Natural killer cell (primary cell): Measurements from ENCODE around the gene CLEC16A. TPM values are rescaled to one million over a fixed set of nuclear protein-coding genes. Genes with fewer than 3 reads are reported as not detected.

Experiments used
- ATAC-seq, 3 donors: fragments of 150-1000 bp in 2 of 3; fragments of 200-7000 bp in 1 of 3; cut with Tn5 transposase; 1 replicate in 1 of 3; 2 replicates in 2 of 3; pipeline ENCODE4 v1.10.0; 2021; ENCODE audit warnings: mild to moderate bottlenecking in 2 of 3, moderate library complexity in 2 of 3
- DNase-seq, 2 donors: peaks; one replicate each; pipeline versions ENCODE4 v3.0.0 to v3.0.0-alpha.2; 2013 to 2021; ENCODE audit warnings: mixed read lengths in 1 of 2
- H3K27ac ChIP-seq: one replicate; pipeline ENCODE4 v1.5.1; 2013; ENCODE audit warnings: mild to moderate bottlenecking, low read length
- H3K27me3 ChIP-seq: one replicate; pipeline ENCODE4 v1.6.1; 2013; ENCODE audit warnings: low read length; ENCODE audit not compliant: control insufficient read depth, insufficient read depth
- H3K36me3 ChIP-seq: one replicate; pipeline ENCODE4 v1.6.1; 2013; ENCODE audit warnings: low read length; ENCODE audit not compliant: control insufficient read depth, insufficient read depth
- H3K4me1 ChIP-seq: one replicate; pipeline ENCODE4 v1.6.1; 2013; ENCODE audit warnings: low read length; ENCODE audit not compliant: control insufficient read depth, insufficient read depth
- H3K4me3 ChIP-seq: one replicate; pipeline ENCODE4 v1.5.1; 2013; ENCODE audit warnings: low read length
- H3K9me3 ChIP-seq: one replicate; pipeline ENCODE4 v1.6.1; 2013; ENCODE audit warnings: low read length; ENCODE audit not compliant: control insufficient read depth, insufficient read depth
- H3K27ac Mint-ChIP-seq, 2 donors: one replicate each; pipeline ENCODE4 v1.8.0; 2022; ENCODE audit warnings: mild to moderate bottlenecking in 2 of 2, mixed read lengths in 2 of 2, moderate library complexity in 1 of 2
- H3K27me3 Mint-ChIP-seq, 2 donors: one replicate each; pipeline ENCODE4 v1.8.0; 2022; ENCODE audit warnings: low read depth in 2 of 2, mixed read lengths in 2 of 2
- H3K36me3 Mint-ChIP-seq: one replicate; pipeline ENCODE4 v1.8.0; 2022; ENCODE audit warnings: mixed read lengths
- H3K4me1 Mint-ChIP-seq, 2 donors: one replicate each; pipeline ENCODE4 v1.8.0; 2022; ENCODE audit warnings: mixed read lengths in 2 of 2
- H3K4me3 Mint-ChIP-seq: one replicate; pipeline ENCODE4 v1.8.0; 2022; ENCODE audit warnings: mild to moderate bottlenecking, moderate library complexity, mixed read lengths
- H3K9me3 Mint-ChIP-seq, 2 donors: one replicate each; pipeline ENCODE4 v1.8.0; 2022; ENCODE audit warnings: mixed read lengths in 2 of 2
- WGBS: methylation state at CpG from one replicate; pipeline ENCODE4 v1.1.7; 2013; ENCODE audit warnings: missing lambda C conversion rate; ENCODE audit not compliant: insufficient coverage; 5-methylcytosine and 5-hydroxymethylcytosine counted together
- intact Hi-C: fragments of 100-400 bp; cut with micrococcal nuclease; formaldehyde crosslinking; loops from one replicate; pipeline ENCODE4 v1.14.2; 2022
- total RNA-seq, 4 donors: library from RNA; stranded (reverse); fragments of 120-200 nt in 1 of 4; gene quantifications; one replicate each; pipeline versions ENCODE4 v1.2.3 to v1.2.4, GENCODE V29; 2013 to 2022
- TF ChIP-seq, protein P1 (sequence below): fragments of 200-600 bp; IDR thresholded peaks from one replicate; pipeline ENCODE4 v1.8.0; 2022; ENCODE audit warnings: antibody characterized with exemption

The CLEC16A gene
- total RNA-seq, 3 donors from 2014 or later (not counting 1 experiment from before 2014, with no cell fraction given): 35.9 to 50.5 (median 37.4) TPM

DNA sequence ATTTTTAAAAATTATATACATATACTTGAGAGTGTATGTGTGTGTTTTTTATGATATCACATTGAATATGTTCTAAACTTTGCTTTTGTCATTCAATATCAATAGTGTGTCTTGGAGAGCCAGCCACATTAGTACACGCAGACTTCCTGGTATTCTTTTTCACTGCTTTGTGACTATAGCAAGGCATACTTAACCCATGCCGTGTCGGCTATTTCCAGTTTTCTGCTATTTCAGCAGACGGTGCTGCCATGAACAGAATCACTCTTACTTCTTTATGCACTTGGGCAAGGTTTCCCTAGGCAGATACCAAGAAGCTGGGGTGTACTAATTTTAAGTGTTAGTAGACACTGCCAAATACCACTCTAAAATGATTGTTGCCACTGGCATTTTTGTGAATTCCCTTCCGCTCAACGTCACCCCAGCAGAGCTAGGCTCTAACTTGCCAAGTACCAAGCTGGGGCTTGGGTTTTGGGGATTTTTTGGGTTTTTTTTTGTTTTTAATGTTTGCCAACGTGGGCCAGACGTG, 176.8 kb downstream of the CLEC16A start:
- H3K4me1 ChIP-seq: peaks cover 8% of the 10 kb centered on the region
- peaks cover 14% of the 10 kb centered on the region for H3K36me3 Mint-ChIP-seq
- H3K36me3 ChIP-seq: peaks cover 38% of the 10 kb centered on the region
- H3K27ac Mint-ChIP-seq: no peak overlapping the region
- no peaks in the 10 kb centered on the region for H3K27me3 ChIP-seq
- H3K9me3 Mint-ChIP-seq: no peaks in the 10 kb centered on the region
- no peaks in the 10 kb centered on the region for H3K9me3 ChIP-seq
- H3K4me1 Mint-ChIP-seq: peaks cover 35 to 39% of the 10 kb centered on the region in 2 donors
- H3K27ac ChIP-seq: no peak overlapping the region
- ATAC-seq: no peak
- TF ChIP-seq, protein P1, sequence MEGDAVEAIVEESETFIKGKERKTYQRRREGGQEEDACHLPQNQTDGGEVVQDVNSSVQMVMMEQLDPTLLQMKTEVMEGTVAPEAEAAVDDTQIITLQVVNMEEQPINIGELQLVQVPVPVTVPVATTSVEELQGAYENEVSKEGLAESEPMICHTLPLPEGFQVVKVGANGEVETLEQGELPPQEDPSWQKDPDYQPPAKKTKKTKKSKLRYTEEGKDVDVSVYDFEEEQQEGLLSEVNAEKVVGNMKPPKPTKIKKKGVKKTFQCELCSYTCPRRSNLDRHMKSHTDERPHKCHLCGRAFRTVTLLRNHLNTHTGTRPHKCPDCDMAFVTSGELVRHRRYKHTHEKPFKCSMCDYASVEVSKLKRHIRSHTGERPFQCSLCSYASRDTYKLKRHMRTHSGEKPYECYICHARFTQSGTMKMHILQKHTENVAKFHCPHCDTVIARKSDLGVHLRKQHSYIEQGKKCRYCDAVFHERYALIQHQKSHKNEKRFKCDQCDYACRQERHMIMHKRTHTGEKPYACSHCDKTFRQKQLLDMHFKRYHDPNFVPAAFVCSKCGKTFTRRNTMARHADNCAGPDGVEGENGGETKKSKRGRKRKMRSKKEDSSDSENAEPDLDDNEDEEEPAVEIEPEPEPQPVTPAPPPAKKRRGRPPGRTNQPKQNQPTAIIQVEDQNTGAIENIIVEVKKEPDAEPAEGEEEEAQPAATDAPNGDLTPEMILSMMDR: no peak
- intact Hi-C loops: loop anchor here (10.0 kb wide), 1 partner anchor 66 kb away; no protein-coding TSS in a partner anchor
- H3K4me3 ChIP-seq: no peak overlapping the region
- no peak overlapping the region for H3K4me3 Mint-ChIP-seq
- H3K27me3 Mint-ChIP-seq: no peaks in the 10 kb centered on the region
- 89% methylated on average over 8 of the region's 8 CpGs for WGBS
- DNase-seq: no peak

DNA sequence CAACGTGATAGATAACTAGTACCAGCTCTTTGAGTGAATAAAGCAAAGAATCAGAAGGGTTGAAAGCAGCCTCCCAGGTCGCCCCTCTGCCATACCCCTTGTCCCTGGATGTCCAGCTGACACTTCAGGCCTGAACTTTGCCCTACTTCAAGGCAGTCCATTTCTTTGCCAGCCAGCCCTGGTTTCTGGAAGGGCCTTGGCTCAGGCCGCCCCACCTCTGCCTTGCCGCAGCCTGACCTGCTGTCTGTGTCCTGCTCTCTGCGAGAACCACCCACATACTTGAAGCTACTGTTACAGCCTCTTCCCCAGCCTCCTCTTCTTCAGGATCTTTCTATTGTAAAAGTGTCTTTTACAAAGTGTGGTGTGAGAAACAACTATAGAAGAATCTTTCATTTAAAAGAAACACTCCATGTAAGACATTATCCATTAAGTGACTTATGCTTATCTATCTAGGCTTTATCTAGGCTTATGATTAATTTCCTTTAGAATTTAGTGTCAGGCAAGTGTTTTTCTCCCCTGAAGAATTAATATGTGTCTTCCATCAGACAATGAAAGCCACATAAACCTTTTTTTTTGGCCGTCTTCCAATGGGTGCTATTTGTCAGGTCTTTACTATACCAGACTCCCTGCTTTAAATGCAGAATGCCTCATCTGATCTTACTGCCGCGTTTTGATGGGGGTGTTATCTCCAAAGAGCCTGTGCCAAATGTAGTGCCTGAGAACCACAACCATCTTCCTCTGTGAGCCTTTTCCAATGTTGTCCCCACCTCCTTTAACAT, 177.7 kb downstream of the CLEC16A start:
- 93% methylated on average over 8 of the region's 8 CpGs for WGBS
- H3K36me3 Mint-ChIP-seq: peaks cover 23% of the 10 kb centered on the region

DNA sequence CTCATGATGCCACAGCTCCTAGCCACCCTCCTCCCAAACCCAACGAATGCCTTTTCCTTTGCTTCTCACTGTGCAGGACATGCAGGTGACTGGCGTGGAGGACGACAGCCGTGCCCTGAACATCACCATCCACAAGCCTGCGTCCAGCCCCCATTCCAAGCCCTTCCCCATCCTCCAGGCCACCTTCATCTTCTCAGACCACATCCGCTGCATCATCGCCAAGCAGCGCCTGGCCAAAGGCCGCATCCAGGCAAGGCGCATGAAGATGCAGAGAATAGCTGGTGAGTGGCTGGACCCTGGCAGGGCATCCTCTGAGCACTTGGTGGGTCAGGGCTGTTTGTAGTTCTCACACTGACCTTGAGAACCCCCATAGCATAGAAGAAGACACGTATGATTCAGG, 179.3 kb downstream of the CLEC16A start:
- TF ChIP-seq, protein P1: no peak
- Mint-ChIP-seq H3K4me1 (peaks cover 17 to 22% of the 10 kb centered on the region in 2 donors), H3K36me3 (peaks cover 25% of the 10 kb centered on the region), H3K27ac (no peak overlapping the region), H3K27me3 (no peaks in the 10 kb centered on the region), H3K4me3 (no peak overlapping the region), H3K9me3 (no peaks in the 10 kb centered on the region)
- Histone ChIP-seq H3K4me3 (no peak overlapping the region), H3K4me1 (peaks cover 6% of the 10 kb centered on the region), H3K27me3 (no peaks in the 10 kb centered on the region), H3K27ac (no peak overlapping the region), H3K36me3 (peaks cover 38% of the 10 kb centered on the region), H3K9me3 (no peaks in the 10 kb centered on the region)
- WGBS: 94% methylated on average over 11 of the region's 11 CpGs
- no peak for DNase-seq
- intact Hi-C loops: loop anchor here (10.0 kb wide), 1 partner anchor 69 kb away; no protein-coding TSS in a partner anchor
- no peak for ATAC-seq

More for the DNA sequence above, 177.7 kb downstream of the CLEC16A start:
- TF ChIP-seq, protein P1: no peak
- Histone ChIP-seq H3K27me3 (no peaks in the 10 kb centered on the region), H3K4me3 (no peak overlapping the region), H3K4me1 (peaks cover 8% of the 10 kb centered on the region), H3K27ac (no peak overlapping the region), H3K9me3 (no peaks in the 10 kb centered on the region), H3K36me3 (peaks cover 38% of the 10 kb centered on the region)
- no peak for DNase-seq
- Mint-ChIP-seq H3K27ac (no peak overlapping the region), H3K4me1 (peaks cover 25 to 30% of the 10 kb centered on the region in 2 donors), H3K9me3 (no peaks in the 10 kb centered on the region), H3K27me3 (no peaks in the 10 kb centered on the region), H3K4me3 (no peak overlapping the region)
- intact Hi-C loops: loop anchor here (10.0 kb wide), 1 partner anchor 67 kb away; no protein-coding TSS in a partner anchor
- ATAC-seq: no peak
